PC-3 (cell line): Measurements from ENCODE around the gene MACROD2. TPM values are rescaled to one million over a fixed set of nuclear protein-coding genes. Genes with fewer than 3 reads are reported as not detected.

Source experiments
- ATAC-seq: fragments of 200-7000 bp; cut with Tn5 transposase; 2 replicates; pipeline ENCODE4 v1.9.1; 2020; ENCODE audit warnings: mild to moderate bottlenecking, moderate library complexity
- BruUV-seq: library from RNA; stranded (reverse); fragments of 400-500 nt; replicated peaks from 2 replicates; lab custom pipeline; 2021; lab: Mats Ljungman, UMichigan
- CTCF ChIA-PET: fragments of 300-600 bp; sonication (Branson Sonifier 250); formaldehyde crosslinking; loops from one replicate; lab custom pipeline; 2022; ENCODE audit warnings: antibody characterized with exemption; lab: Charles Lee
- POLR2A ChIA-PET: fragments of 300-600 bp; sonication (Branson Sonifier 250); formaldehyde crosslinking; loops from one replicate; lab custom pipeline; 2022; ENCODE audit warnings: antibody characterized with exemption; ENCODE audit not compliant: unreplicated experiment; lab: Charles Lee
- DNase-seq: peaks from one replicate; pipeline ENCODE4 v3.0.0-alpha.2; 2015
- H2AFZ ChIP-seq: fragments of 300-600 bp; sonication (generic); 2 replicates; pipeline ENCODE4 v1.6.0; 2016; ENCODE audit warnings: antibody characterized with exemption, low read length
- H3F3A ChIP-seq: fragments of 300-600 bp; sonication (generic); one replicate; pipeline ENCODE4 v1.6.0; 2017; ENCODE audit warnings: antibody characterized with exemption, low read length, control low read depth, mild to moderate bottlenecking; ENCODE audit not compliant: unreplicated experiment
- H3K27ac ChIP-seq: fragments of 300-600 bp; sonication (generic); 2 replicates; pipeline ENCODE4 v1.5.1; 2016; ENCODE audit warnings: mild to moderate bottlenecking, low read length
- H3K27me3 ChIP-seq: fragments of 300-600 bp; sonication (generic); 2 replicates; pipeline ENCODE4 v1.6.1; 2016; ENCODE audit warnings: low read length, mixed read lengths
- H3K36me3 ChIP-seq: fragments of 300-600 bp; sonication (generic); 2 replicates; pipeline ENCODE4 v1.6.1; 2016; ENCODE audit warnings: low read depth, mixed run types, low read length, mixed read lengths
- H3K4me1 ChIP-seq: fragments of 300-600 bp; sonication (generic); 2 replicates; pipeline ENCODE4 v1.5.1; 2016; ENCODE audit warnings: low read length; ENCODE audit not compliant: insufficient read depth
- H3K4me2 ChIP-seq: fragments of 300-600 bp; sonication (generic); 2 replicates; pipeline ENCODE4 v1.6.0; 2016; ENCODE audit warnings: low read length
- H3K4me3 ChIP-seq: fragments of 300-600 bp; sonication (generic); 2 replicates; pipeline ENCODE4 v1.5.1; 2016; ENCODE audit warnings: mild to moderate bottlenecking, low read length, mixed read lengths
- H3K79me2 ChIP-seq: fragments of 300-600 bp; sonication (generic); 2 replicates; pipeline ENCODE4 v1.6.1; 2017; ENCODE audit warnings: low read length, mixed read lengths
- H3K9ac ChIP-seq: fragments of 300-600 bp; sonication (generic); 2 replicates; pipeline ENCODE4 v1.6.0; 2016; ENCODE audit warnings: mild to moderate bottlenecking, low read length
- H3K9me2 ChIP-seq: fragments of 300-600 bp; sonication (generic); replicated peaks from 2 replicates; pipeline ENCODE4 v1.6.1; 2016; ENCODE audit warnings: mixed run types, low read length, mixed read lengths
- H3K9me3 ChIP-seq: fragments of 300-600 bp; sonication (generic); 2 replicates; pipeline ENCODE4 v1.6.1; 2016; ENCODE audit warnings: low read length, mixed read lengths
- H4K20me1 ChIP-seq: fragments of 300-600 bp; sonication (generic); 2 replicates; pipeline ENCODE4 v1.6.1; 2016; ENCODE audit warnings: low read length, mixed read lengths
- EZH2 ChIP-seq: fragments of 300-600 bp; sonication (generic); IDR thresholded peaks from one replicate; pipeline ENCODE4 v1.6.1; 2017; ENCODE audit warnings: antibody characterized with exemption, mild to moderate bottlenecking, low read length; ENCODE audit not compliant: unreplicated experiment
- EZH2phosphoT487 ChIP-seq: fragments of 300-600 bp; sonication (generic); IDR thresholded peaks from 2 replicates; pipeline ENCODE4 v1.6.1; 2018; ENCODE audit warnings: mild to moderate bottlenecking, antibody characterized with exemption, low read length, borderline replicate concordance
- intact Hi-C: fragments of 100-400 bp; cut with micrococcal nuclease; formaldehyde crosslinking; loops from 2 replicates; pipeline ENCODE4 v1.9.0; 2023
- total RNA-seq: library from RNA; depleted of rRNA; stranded (reverse); fragments of >200 nt; gene quantifications from 2 replicates; pipeline ENCODE4 v1.2.3, GENCODE V29; 2014
- TF ChIP-seq, protein P1 (sequence below): fragments of 300-600 bp; sonication (generic); conservative IDR thresholded peaks from 2 replicates; pipeline ENCODE4 v1.5.1; 2017; ENCODE audit warnings: antibody characterized with exemption, low read depth, mild to moderate bottlenecking, low read length

The MACROD2 gene
- total RNA-seq, 1 experiment from 2014 or later: 3.1 TPM

DNA sequence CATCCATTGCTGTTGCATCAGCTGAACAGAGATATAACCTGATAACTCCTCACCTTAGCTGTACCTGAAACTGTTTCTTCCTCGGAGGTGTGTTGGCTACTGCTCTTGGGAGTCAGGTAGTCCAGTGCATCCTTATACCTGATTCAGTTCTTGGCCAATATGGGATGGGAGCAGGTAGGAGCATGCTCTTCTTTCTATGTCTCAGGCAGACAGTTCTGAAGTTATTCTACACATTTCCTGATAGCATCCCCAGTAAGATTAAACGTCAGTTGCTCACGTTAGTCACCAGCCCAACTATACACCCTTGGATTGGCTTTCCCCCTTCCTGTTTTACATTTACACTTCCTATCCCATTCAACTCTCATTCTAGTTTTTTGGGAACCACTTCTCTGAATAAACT is 586.4 kb downstream of the MACROD2 start:
- no peak overlapping the region for H3K27ac ChIP-seq
- ChIA-PET CTCF (interaction anchor here (1.2 kb wide), 1 partner anchor 244 kb away, joined by 3 read pairs; the partner anchor contains the start of gene FLRT3), POLR2A (no interaction called here)
- intact Hi-C loops: loop anchor here (2.0 to 10.0 kb wide), 5 partner anchors 94 to 403 kb away; partner anchors contain the start of gene FLRT3
- H3K4me3 ChIP-seq: no peak overlapping the region
- H3K4me2 ChIP-seq: no peak overlapping the region
- TF ChIP-seq EZH2 (no peak), EZH2phosphoT487 (no peak)
- TF ChIP-seq, protein P1, sequence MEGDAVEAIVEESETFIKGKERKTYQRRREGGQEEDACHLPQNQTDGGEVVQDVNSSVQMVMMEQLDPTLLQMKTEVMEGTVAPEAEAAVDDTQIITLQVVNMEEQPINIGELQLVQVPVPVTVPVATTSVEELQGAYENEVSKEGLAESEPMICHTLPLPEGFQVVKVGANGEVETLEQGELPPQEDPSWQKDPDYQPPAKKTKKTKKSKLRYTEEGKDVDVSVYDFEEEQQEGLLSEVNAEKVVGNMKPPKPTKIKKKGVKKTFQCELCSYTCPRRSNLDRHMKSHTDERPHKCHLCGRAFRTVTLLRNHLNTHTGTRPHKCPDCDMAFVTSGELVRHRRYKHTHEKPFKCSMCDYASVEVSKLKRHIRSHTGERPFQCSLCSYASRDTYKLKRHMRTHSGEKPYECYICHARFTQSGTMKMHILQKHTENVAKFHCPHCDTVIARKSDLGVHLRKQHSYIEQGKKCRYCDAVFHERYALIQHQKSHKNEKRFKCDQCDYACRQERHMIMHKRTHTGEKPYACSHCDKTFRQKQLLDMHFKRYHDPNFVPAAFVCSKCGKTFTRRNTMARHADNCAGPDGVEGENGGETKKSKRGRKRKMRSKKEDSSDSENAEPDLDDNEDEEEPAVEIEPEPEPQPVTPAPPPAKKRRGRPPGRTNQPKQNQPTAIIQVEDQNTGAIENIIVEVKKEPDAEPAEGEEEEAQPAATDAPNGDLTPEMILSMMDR: no peak
- ATAC-seq (no peak), DNase-seq (no peak)
- no peaks in the 10 kb centered on the region for H3K27me3 ChIP-seq
- no peaks in the 10 kb centered on the region for H3K36me3 ChIP-seq
- BruUV-seq: no TSS peak
- 0 out of 2 replicates have a peak, but pooled peaks cover 3% of the 10 kb centered on the region for H4K20me1 ChIP-seq
- H2AFZ ChIP-seq: no peak overlapping the region
- H3K79me2 ChIP-seq: no peaks in the 10 kb centered on the region
- no peak overlapping the region for H3K9ac ChIP-seq
- H3K9me3 ChIP-seq: no peaks in the 10 kb centered on the region
- peaks cover 4% of the 10 kb centered on the region for H3F3A ChIP-seq
- peaks cover 41% of the 10 kb centered on the region for H3K4me1 ChIP-seq
- no peaks in the 10 kb centered on the region for H3K9me2 ChIP-seq

DNA sequence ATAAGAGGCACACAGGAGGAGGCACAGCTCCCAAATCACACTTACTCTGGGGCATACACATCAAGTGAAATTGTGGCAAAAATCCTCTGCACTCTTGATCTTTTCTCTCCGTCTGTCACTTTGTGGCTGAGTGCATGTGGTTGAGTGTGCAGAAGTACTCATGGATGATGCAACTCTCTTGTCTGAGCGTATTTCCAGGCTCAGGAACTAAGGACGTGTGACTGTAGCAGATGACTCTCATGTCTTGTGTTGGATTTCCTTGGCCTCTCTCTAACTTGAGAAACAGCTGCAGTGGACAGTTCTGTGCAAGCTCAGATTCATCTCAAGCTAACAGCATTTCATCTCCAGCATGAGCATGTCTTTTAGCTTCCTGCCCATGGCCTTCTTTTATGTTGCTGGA is 587.5 kb downstream of the MACROD2 start:
- peaks cover 4% of the 10 kb centered on the region for H3F3A ChIP-seq
- no peak overlapping the region for H2AFZ ChIP-seq
- TF ChIP-seq EZH2phosphoT487 (no peak), EZH2 (no peak)
- TF ChIP-seq, protein P1: no peak
- no peak overlapping the region for H3K4me3 ChIP-seq
- no peaks in the 10 kb centered on the region for H3K36me3 ChIP-seq
- H4K20me1 ChIP-seq: 0 out of 2 replicates have a peak, but pooled peaks cover 3% of the 10 kb centered on the region
- DNase-seq (peak; percentile 67), ATAC-seq (peak; percentile 5)
- peak overlapping the region; percentile 18; the same call in 1 of the 2 replicates for H3K9ac ChIP-seq
- no peaks in the 10 kb centered on the region for H3K27me3 ChIP-seq
- intact Hi-C loops: loop anchor here (1.0 to 10.0 kb wide), 4 partner anchors 33 to 402 kb away; no protein-coding TSS in a partner anchor
- H3K79me2 ChIP-seq: no peaks in the 10 kb centered on the region
- peaks cover 41% of the 10 kb centered on the region for H3K4me1 ChIP-seq
- no peaks in the 10 kb centered on the region for H3K9me3 ChIP-seq
- BruUV-seq: no TSS peak
- H3K4me2 ChIP-seq: peak overlapping the region; percentile 61
- POLR2A ChIA-PET: no interaction called here
- H3K9me2 ChIP-seq: no peaks in the 10 kb centered on the region
- CTCF ChIA-PET: no interaction called here
- peak overlapping the region; percentile 81 for H3K27ac ChIP-seq

DNA sequence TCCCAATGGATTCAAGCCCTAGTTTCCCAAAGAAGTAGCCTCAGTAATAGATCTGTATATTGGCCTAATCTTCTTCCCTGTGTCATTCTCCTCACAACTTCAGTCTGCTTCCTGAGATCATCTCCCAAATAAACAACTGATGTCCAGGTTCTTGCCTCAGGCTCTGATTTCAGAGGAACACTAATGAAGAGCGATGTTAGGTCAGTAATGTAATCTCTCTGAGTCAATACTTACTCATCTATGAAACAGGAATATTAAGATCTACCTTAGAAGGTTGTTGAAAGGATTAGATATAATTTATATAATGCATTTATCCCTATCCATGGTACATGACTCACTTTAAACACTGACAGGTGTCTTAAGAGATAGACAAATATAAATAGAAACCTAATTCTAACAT is 588.1 kb downstream of the MACROD2 start:
- peak overlapping the region; percentile 18; the same call in 1 of the 2 replicates for H3K9ac ChIP-seq
- H3K4me2 ChIP-seq: peak overlapping the region; percentile 71
- peaks cover 41% of the 10 kb centered on the region for H3K4me1 ChIP-seq
- 0 out of 2 replicates have a peak, but pooled peaks cover 3% of the 10 kb centered on the region for H4K20me1 ChIP-seq
- ChIA-PET POLR2A (no interaction called here), CTCF (no interaction called here)
- ATAC-seq: peak; percentile 88
- peaks cover 4% of the 10 kb centered on the region for H3F3A ChIP-seq
- H3K27ac ChIP-seq: peak overlapping the region; percentile 81
- BruUV-seq: no TSS peak
- H3K27me3 ChIP-seq: no peaks in the 10 kb centered on the region
- peak; percentile 97 for DNase-seq
- TF ChIP-seq, protein P1: no peak
- no peak for TF ChIP-seq EZH2
- no peak for TF ChIP-seq EZH2phosphoT487
- no peaks in the 10 kb centered on the region for H3K9me3 ChIP-seq
- intact Hi-C loops: loop anchor here (1.0 to 10.0 kb wide), 4 partner anchors 33 to 401 kb away; no protein-coding TSS in a partner anchor
- H3K79me2 ChIP-seq: no peaks in the 10 kb centered on the region
- H3K36me3 ChIP-seq: no peaks in the 10 kb centered on the region
- no peak overlapping the region for H3K4me3 ChIP-seq
- H2AFZ ChIP-seq: no peak overlapping the region
- H3K9me2 ChIP-seq: no peaks in the 10 kb centered on the region
